Lower leg skin (tissue), 4 donors: ENCODE results near the gene CD300LD. TPM values are rescaled to one million over a fixed set of nuclear protein-coding genes. Genes with fewer than 3 reads are reported as not detected.

Source experiments
- DNase-seq, 2 donors: peaks; one replicate each; pipeline ENCODE4 v3.0.0-alpha.2; 2019; ENCODE audit warnings: low spot score in 2 of 2
- H3K4me3 ChIP-seq: fragments of 200-600 bp; sonication (generic); 2 replicates; pipeline ENCODE4 v1.5.1; 2017; ENCODE audit warnings: mild to moderate bottlenecking, low read depth; ENCODE audit not compliant: poor library complexity, severe bottlenecking
- CTCF ChIP-seq, 3 donors: fragments of 450-650 bp; IDR thresholded peaks; one replicate each; pipeline ENCODE4 v1.5.1; 2016; ENCODE audit warnings: antibody characterized with exemption in 3 of 3, mild to moderate bottlenecking in 3 of 3, moderate library complexity in 2 of 3
- POLR2A ChIP-seq, 2 donors: fragments of 450-650 bp; IDR thresholded peaks; one replicate each; pipeline ENCODE4 v1.6.1; 2016 to 2017; ENCODE audit warnings: antibody characterized with exemption in 2 of 2, mild to moderate bottlenecking in 1 of 2, moderate library complexity in 1 of 2
- WGBS, 2 donors: methylation state at CpG; one replicate each; pipeline ENCODE4 v1.1.5; 2018; 5-methylcytosine and 5-hydroxymethylcytosine counted together
- intact Hi-C: fragments of 100-400 bp; cut with DNase I; formaldehyde crosslinking; loops from one replicate; pipeline ENCODE4 v1.15.0; 2023; ENCODE audit warnings: low total_unique reads
- total RNA-seq, 4 donors: library from RNA; depleted of rRNA; stranded (reverse); fragments of >200 nt; gene quantifications; one replicate each; pipeline ENCODE4 v1.1.0, GENCODE V29; 2016

CD300LD gene
- total RNA-seq, 4 donors from 2014 or later, result not detected

- no peak for DNase-seq
- no peak overlapping the region for H3K4me3 ChIP-seq
- intact Hi-C loops, result no loop called here
- 85% methylated on average over 6 to 7 of the region's 7 CpGs for WGBS, 2 donors
- no peak for TF ChIP-seq CTCF (IDR thresholded peaks at IDR 0.05)
- TF ChIP-seq POLR2A (IDR thresholded peaks at IDR 0.05), result no peak
Observed at GRCh38 chr17:74547264-74547663, 44.8 kb downstream of the CD300LD start.

GRCh38 chr17:74546586-74546985, 45.5 kb downstream of the CD300LD start:
- intact Hi-C loops, result no loop called here
- WGBS, 2 donors, result 93% methylated on average over 7 of the region's 7 CpGs

GRCh38 chr17:74545843-74546230, 46.2 kb downstream of the CD300LD start, which contains the start of gene CD300C:
TSS of gene CD300C (minus strand) at chr17:74546115. CDS start at chr17:74545782, 333 bp downstream.
- 69 to 71% methylated on average over 5 of the region's 5 CpGs for WGBS, 2 donors
- DNase-seq, result peak in 1 of 2 donors; percentile 35
- H3K4me3 ChIP-seq, result no peak within 1 kb of the TSS
- intact Hi-C loops, result no loop called here
- TF ChIP-seq CTCF (IDR thresholded peaks at IDR 0.05), result no peak
- TF ChIP-seq POLR2A (IDR thresholded peaks at IDR 0.05), result no peak

More at GRCh38 chr17:74546586-74546985, 45.5 kb downstream of the CD300LD start:
- H3K4me3 ChIP-seq, result no peak overlapping the region
- DNase-seq, result no peak
- TF ChIP-seq CTCF (IDR thresholded peaks at IDR 0.05), result no peak
- no peak for TF ChIP-seq POLR2A (IDR thresholded peaks at IDR 0.05)

- intact Hi-C loops, result no loop called here
- no peak overlapping the region for H3K4me3 ChIP-seq
- 75 to 83% methylated on average over 16 of the region's 16 CpGs for WGBS, 2 donors
- TF ChIP-seq POLR2A (IDR thresholded peaks at IDR 0.05), result no peak
- no peak for TF ChIP-seq CTCF (IDR thresholded peaks at IDR 0.05)
- DNase-seq, result no peak
Observed at GRCh38 chr17:74544991-74545842, 46.9 kb downstream of the CD300LD start.

GRCh38 chr17:74543891-74544760, 48.0 kb downstream of the CD300LD start:
- WGBS, 2 donors, result 87 to 88% methylated on average over 16 to 18 of the region's 18 CpGs
- intact Hi-C loops, result no loop called here
- no peak for DNase-seq
- TF ChIP-seq POLR2A (IDR thresholded peaks at IDR 0.05), result no peak
- no peak for TF ChIP-seq CTCF (IDR thresholded peaks at IDR 0.05)
- H3K4me3 ChIP-seq, result no peak overlapping the region
